Measurements from ENCODE around the gene OAS3.

- TF ChIP-seq PBX3 (CRISPR knock-in tag; IDR thresholded peaks at IDR 0.05) (no peak), REST (tag by site-specific recombination; IDR thresholded peaks at IDR 0.05) (no peak), ZNF792 (tag by site-specific recombination; IDR thresholded peaks at IDR 0.05) (no peak), KLF10 (tag by site-specific recombination; IDR thresholded peaks at IDR 0.05) (no peak), ZNF341 (tag by site-specific recombination; IDR thresholded peaks at IDR 0.05; ENCODE audit: low read depth) (no peak), ZNF561 (tag by site-specific recombination; IDR thresholded peaks at IDR 0.05; ENCODE audit: borderline replicate concordance) (no peak), ZNF664 (tag by site-specific recombination; IDR thresholded peaks at IDR 0.05) (no peak), ZNF140 (tag by site-specific recombination; IDR thresholded peaks at IDR 0.05) (no peak), SP7 (tag by site-specific recombination; IDR thresholded peaks at IDR 0.05) (no peak), ZNF623 (tag by site-specific recombination; IDR thresholded peaks at IDR 0.05) (no peak), KLF1 (tag by site-specific recombination; IDR thresholded peaks at IDR 0.05) (no peak)
- TF ChIP-seq, protein P1, sequence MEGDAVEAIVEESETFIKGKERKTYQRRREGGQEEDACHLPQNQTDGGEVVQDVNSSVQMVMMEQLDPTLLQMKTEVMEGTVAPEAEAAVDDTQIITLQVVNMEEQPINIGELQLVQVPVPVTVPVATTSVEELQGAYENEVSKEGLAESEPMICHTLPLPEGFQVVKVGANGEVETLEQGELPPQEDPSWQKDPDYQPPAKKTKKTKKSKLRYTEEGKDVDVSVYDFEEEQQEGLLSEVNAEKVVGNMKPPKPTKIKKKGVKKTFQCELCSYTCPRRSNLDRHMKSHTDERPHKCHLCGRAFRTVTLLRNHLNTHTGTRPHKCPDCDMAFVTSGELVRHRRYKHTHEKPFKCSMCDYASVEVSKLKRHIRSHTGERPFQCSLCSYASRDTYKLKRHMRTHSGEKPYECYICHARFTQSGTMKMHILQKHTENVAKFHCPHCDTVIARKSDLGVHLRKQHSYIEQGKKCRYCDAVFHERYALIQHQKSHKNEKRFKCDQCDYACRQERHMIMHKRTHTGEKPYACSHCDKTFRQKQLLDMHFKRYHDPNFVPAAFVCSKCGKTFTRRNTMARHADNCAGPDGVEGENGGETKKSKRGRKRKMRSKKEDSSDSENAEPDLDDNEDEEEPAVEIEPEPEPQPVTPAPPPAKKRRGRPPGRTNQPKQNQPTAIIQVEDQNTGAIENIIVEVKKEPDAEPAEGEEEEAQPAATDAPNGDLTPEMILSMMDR (tag by site-specific recombination; IDR thresholded peaks at IDR 0.05) = no peak
- TF ChIP-seq, protein P2, sequence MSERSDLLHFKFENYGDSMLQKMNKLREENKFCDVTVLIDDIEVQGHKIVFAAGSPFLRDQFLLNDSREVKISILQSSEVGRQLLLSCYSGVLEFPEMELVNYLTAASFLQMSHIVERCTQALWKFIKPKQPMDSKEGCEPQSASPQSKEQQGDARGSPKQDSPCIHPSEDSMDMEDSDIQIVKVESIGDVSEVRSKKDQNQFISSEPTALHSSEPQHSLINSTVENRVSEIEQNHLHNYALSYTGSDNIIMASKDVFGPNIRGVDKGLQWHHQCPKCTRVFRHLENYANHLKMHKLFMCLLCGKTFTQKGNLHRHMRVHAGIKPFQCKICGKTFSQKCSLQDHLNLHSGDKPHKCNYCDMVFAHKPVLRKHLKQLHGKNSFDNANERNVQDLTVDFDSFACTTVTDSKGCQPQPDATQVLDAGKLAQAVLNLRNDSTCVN (tag by site-specific recombination; optimal IDR thresholded peaks at IDR 0.05) = no peak
These were observed 24.3 kb downstream of the OAS3 start for GRCh38 chr12:112962561-112962960.
